ENCODE data around the gene PRM1.

DNA sequence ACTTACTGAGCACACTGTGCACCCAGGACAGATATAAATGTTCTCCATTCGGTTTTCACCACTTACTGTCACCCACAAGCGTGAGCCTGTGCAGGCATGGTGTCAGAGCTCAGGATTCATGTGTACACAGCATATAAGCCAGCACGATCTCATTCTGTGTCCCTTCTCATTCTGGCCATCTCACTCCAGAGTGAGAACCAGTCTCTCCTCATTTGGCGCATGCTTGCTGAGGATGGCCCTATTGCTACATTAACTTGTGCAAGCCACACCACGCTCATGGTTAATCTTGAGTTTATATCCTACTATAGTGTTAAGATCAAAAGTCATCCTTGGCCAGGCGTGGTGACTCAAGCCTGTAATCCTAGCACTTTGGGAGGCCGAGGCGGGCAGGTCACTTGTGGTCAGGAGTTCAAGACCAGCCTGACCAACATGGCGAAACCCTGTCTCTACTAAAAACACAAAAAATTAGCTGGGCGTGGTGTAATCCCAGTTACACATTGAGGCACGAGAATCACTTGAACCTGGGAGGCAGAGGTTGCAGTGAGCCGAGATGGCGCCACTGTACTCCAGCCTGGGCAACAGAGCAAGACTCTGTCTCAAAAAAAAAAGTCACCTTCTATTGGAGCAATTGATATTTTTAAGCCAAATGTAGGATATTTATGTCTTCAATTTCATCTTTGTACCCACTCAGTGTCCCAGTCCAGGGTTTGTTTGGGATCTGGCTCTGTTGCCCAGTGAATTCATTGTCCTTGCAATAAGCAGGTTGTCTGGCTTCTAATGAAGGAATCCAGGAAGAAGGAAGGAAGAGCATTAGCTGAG lies 46.0 kb downstream of the PRM1 start:
- no peak for TF ChIP-seq POLR2A (IDR thresholded peaks at IDR 0.05)
- TF ChIP-seq, protein P1, sequence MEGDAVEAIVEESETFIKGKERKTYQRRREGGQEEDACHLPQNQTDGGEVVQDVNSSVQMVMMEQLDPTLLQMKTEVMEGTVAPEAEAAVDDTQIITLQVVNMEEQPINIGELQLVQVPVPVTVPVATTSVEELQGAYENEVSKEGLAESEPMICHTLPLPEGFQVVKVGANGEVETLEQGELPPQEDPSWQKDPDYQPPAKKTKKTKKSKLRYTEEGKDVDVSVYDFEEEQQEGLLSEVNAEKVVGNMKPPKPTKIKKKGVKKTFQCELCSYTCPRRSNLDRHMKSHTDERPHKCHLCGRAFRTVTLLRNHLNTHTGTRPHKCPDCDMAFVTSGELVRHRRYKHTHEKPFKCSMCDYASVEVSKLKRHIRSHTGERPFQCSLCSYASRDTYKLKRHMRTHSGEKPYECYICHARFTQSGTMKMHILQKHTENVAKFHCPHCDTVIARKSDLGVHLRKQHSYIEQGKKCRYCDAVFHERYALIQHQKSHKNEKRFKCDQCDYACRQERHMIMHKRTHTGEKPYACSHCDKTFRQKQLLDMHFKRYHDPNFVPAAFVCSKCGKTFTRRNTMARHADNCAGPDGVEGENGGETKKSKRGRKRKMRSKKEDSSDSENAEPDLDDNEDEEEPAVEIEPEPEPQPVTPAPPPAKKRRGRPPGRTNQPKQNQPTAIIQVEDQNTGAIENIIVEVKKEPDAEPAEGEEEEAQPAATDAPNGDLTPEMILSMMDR (IDR thresholded peaks at IDR 0.05): no peak
